ENCODE results near the gene NCK1.

GRCh38 chr3:136958939-136959338 lies 96.9 kb downstream of the NCK1 start:
- TF ChIP-seq, protein P1, sequence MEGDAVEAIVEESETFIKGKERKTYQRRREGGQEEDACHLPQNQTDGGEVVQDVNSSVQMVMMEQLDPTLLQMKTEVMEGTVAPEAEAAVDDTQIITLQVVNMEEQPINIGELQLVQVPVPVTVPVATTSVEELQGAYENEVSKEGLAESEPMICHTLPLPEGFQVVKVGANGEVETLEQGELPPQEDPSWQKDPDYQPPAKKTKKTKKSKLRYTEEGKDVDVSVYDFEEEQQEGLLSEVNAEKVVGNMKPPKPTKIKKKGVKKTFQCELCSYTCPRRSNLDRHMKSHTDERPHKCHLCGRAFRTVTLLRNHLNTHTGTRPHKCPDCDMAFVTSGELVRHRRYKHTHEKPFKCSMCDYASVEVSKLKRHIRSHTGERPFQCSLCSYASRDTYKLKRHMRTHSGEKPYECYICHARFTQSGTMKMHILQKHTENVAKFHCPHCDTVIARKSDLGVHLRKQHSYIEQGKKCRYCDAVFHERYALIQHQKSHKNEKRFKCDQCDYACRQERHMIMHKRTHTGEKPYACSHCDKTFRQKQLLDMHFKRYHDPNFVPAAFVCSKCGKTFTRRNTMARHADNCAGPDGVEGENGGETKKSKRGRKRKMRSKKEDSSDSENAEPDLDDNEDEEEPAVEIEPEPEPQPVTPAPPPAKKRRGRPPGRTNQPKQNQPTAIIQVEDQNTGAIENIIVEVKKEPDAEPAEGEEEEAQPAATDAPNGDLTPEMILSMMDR (IDR thresholded peaks at IDR 0.05; ENCODE audit: insufficient read depth, low read depth, low read length) = no peak
- no peak for TF ChIP-seq EZH2 (IDR thresholded peaks at IDR 0.05; ENCODE audit: insufficient read depth, low read length)
